ENCODE results near the gene PRR30.
"Not testable (repeated sequence)": the region's sequence is repeated elsewhere in the genome, so short reads cannot be mapped to it uniquely, and the experiment has no call there.

GRCh38 chr2:27110603-27111352, 28.4 kb downstream of the PRR30 start:
- TF ChIP-seq, protein P1, sequence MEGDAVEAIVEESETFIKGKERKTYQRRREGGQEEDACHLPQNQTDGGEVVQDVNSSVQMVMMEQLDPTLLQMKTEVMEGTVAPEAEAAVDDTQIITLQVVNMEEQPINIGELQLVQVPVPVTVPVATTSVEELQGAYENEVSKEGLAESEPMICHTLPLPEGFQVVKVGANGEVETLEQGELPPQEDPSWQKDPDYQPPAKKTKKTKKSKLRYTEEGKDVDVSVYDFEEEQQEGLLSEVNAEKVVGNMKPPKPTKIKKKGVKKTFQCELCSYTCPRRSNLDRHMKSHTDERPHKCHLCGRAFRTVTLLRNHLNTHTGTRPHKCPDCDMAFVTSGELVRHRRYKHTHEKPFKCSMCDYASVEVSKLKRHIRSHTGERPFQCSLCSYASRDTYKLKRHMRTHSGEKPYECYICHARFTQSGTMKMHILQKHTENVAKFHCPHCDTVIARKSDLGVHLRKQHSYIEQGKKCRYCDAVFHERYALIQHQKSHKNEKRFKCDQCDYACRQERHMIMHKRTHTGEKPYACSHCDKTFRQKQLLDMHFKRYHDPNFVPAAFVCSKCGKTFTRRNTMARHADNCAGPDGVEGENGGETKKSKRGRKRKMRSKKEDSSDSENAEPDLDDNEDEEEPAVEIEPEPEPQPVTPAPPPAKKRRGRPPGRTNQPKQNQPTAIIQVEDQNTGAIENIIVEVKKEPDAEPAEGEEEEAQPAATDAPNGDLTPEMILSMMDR (IDR thresholded peaks at IDR 0.05) = not testable (repeated sequence)
- not testable (repeated sequence) for TF ChIP-seq EP300, POLR2A, POLR2AphosphoS5 (IDR thresholded peaks at IDR 0.05)

Measured in stomach (tissue), 4 donors.